Gastrocnemius medialis (tissue), 4 donors: ENCODE measurements around the gene PRLH. TPM values are rescaled to one million over a fixed set of nuclear protein-coding genes. Genes with fewer than 3 reads are reported as not detected.

ENCODE experiments used
- ATAC-seq, 2 donors: fragments of 150-250 bp; one replicate each; pipeline ENCODE4 v1.9.1; 2016
- DNase-seq, 2 donors: peaks; one replicate each; pipeline ENCODE4 v3.0.0-alpha.2; 2019
- H3K27ac ChIP-seq, 4 donors: fragments of 200-600 bp; sonication (generic); 1 replicate in 1 of 4; 2 replicates in 3 of 4; pipeline ENCODE4 v1.5.1; 2016 to 2018; ENCODE audit warnings: mild to moderate bottlenecking in 2 of 4, moderate library complexity in 1 of 4
- H3K27me3 ChIP-seq, 3 donors: fragments of 200-600 bp; sonication (generic) in 2 of 3; 1 replicate in 1 of 3; 2 replicates in 2 of 3; pipeline versions ENCODE4 v1.5.1 to v1.6.0; 2016 to 2019; ENCODE audit warnings: mild to moderate bottlenecking in 1 of 3, moderate library complexity in 1 of 3
- H3K36me3 ChIP-seq, 2 donors: fragments of 200-600 bp; sonication (generic) in 1 of 2; one replicate each; pipeline ENCODE4 v1.5.1; 2017 to 2018
- H3K4me1 ChIP-seq, 2 donors: fragments of 200-600 bp; sonication (generic) in 1 of 2; one replicate each; pipeline ENCODE4 v1.5.1; 2016 to 2017; ENCODE audit warnings: mild to moderate bottlenecking in 2 of 2
- H3K4me3 ChIP-seq, 4 donors: fragments of 200-600 bp; sonication (generic) in 3 of 4; 1 replicate in 1 of 4; 2 replicates in 3 of 4; pipeline ENCODE4 v1.5.1; 2016 to 2019; ENCODE audit warnings: mild to moderate bottlenecking in 2 of 4
- H3K9me3 ChIP-seq, 3 donors: fragments of 200-600 bp; sonication (generic) in 2 of 3; 1 replicate in 1 of 3; 2 replicates in 2 of 3; pipeline ENCODE4 v1.5.1; 2016 to 2019
- POLR2A ChIP-seq, 2 donors: fragments of 450-650 bp; IDR thresholded peaks; one replicate each; pipeline ENCODE4 v1.6.1; 2017; ENCODE audit warnings: antibody characterized with exemption in 2 of 2, mild to moderate bottlenecking in 2 of 2, moderate library complexity in 2 of 2
- in situ Hi-C, 4 donors: fragments of 200-750 bp; cut with MboI; loops; one replicate each; pipeline versions ENCODE4 v1.15.0 to v1.8.0; 2017; ENCODE audit warnings: low sequenced_read_pairs in 4 of 4
- intact Hi-C: fragments of 100-400 bp; cut with DNase I; formaldehyde crosslinking; loops from one replicate; pipeline ENCODE4 v1.15.1; 2023; ENCODE audit warnings: low total_unique reads
- total RNA-seq, 4 donors: library from RNA; depleted of rRNA; stranded (reverse); fragments of >200 nt; gene quantifications; one replicate each; pipeline versions ENCODE4 v1.1.0 to v1.2.3, GENCODE V29; 2016
- TF ChIP-seq, protein P1 (sequence below), 5 experiments: fragments of 450-650 bp in 3 of 5; fragments of 200-600 bp in 2 of 5; sonication (generic) in 2 of 5; IDR thresholded peaks in 4 of 5; conservative IDR thresholded peaks in 1 of 5; 1 replicate in 4 of 5; 2 replicates in 1 of 5; pipeline ENCODE4 v1.5.1; 2016 to 2019; ENCODE audit warnings: antibody characterized with exemption in 5 of 5, mild to moderate bottlenecking in 3 of 5, moderate library complexity in 3 of 5

PRLH gene
- total RNA-seq, 4 donors from 2014 or later: not detected

DNA sequence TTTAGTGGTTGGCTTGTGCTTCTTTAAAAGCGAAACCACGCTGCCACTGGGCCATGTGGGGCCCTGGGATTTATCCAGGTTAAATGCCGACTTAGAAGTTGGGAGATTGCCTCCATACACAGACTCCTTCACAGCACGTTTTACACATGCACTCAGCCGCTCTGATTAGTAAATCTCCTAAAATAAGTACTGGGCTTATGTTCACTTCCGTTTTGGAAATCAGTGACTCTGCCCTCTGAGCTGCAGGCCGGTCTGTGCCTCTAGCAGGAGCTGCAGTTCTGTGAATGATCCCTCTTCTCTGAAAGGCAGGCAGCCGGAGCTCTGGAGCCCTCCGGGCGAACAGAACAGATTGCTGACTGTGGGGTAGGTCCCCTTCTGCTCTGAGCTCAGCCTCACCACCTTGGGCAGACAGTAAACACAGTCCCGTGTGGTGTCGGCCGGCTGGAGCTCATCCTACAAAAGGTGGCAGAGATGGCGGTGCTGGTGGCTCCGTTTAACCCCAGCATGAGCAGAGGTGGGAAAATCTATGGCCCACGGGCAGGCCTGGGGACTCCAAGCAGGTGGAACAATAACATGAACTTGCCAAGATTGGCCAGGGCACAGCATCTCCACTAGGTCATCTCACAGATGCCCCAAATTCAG is 34.0 kb downstream of the PRLH start:
- Histone ChIP-seq H3K36me3 (no peaks in the 10 kb centered on the region), H3K27me3 (no peaks in the 10 kb centered on the region), H3K9me3 (no peaks in the 10 kb centered on the region), H3K4me3 (peak overlapping the region; percentile 42 to 60 (median 54)), H3K27ac (peak overlapping the region; percentile 88 to 96 (median 92)), H3K4me1 (peaks cover 17 to 18% of the 10 kb centered on the region in 2 donors)
- DNase-seq: peak; percentile 82 to 85
- intact Hi-C loops: loop anchor here (1.0 to 2.0 kb wide), 4 partner anchors 42 to 145 kb away; no protein-coding TSS in a partner anchor
- TF ChIP-seq POLR2A (IDR thresholded peaks at IDR 0.05): peak; percentile 61 to 68
- TF ChIP-seq, protein P1, sequence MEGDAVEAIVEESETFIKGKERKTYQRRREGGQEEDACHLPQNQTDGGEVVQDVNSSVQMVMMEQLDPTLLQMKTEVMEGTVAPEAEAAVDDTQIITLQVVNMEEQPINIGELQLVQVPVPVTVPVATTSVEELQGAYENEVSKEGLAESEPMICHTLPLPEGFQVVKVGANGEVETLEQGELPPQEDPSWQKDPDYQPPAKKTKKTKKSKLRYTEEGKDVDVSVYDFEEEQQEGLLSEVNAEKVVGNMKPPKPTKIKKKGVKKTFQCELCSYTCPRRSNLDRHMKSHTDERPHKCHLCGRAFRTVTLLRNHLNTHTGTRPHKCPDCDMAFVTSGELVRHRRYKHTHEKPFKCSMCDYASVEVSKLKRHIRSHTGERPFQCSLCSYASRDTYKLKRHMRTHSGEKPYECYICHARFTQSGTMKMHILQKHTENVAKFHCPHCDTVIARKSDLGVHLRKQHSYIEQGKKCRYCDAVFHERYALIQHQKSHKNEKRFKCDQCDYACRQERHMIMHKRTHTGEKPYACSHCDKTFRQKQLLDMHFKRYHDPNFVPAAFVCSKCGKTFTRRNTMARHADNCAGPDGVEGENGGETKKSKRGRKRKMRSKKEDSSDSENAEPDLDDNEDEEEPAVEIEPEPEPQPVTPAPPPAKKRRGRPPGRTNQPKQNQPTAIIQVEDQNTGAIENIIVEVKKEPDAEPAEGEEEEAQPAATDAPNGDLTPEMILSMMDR (IDR thresholded peaks at IDR 0.05 in 4 of 5, conservative IDR thresholded peaks at IDR 0.05 in 1 of 5): peak in 4 of 5 experiments; percentile 11 to 60 (median 37)
- in situ Hi-C loops: loop anchor here in 1 of 4 donors (5.0 kb wide), 1 partner anchor 142 kb away; no protein-coding TSS in a partner anchor
- peak; percentile 96 to 98 for ATAC-seq

DNA sequence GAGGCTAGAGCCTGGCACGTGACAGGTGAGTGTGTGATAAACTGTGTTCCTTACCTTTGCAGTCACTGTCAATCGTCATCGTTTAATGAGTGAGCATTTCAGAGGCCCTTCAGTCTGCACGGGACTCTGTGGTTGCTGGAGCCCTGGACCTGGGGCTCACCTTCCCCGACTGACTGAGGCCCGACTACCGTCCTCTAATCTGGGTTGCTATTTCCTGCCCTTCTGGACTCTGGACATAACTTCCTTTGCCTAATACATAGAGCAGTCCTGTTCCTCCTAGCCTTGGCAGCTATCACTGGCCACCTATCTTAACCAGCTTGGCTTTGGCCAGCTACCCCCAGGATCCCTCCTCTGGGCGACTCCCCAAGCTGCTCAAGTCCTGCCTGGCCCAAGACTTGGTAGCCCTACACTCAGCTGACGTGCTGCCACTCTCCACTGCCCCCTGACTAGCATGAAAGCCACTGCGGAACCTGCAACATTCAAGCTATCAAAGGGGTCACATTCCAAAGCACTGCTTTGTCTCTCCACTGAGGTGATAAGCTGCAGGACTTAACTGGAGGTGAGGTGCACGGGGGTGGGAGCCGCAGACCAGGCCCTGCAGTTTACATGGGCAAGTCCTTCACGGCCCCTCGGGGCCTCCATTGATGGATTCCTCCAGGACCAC is 35.2 kb downstream of the PRLH start:
- Histone ChIP-seq H3K9me3 (no peaks in the 10 kb centered on the region), H3K4me1 (peaks cover 16 to 18% of the 10 kb centered on the region in 2 donors), H3K36me3 (no peaks in the 10 kb centered on the region), H3K4me3 (no peak overlapping the region), H3K27ac (peak overlapping the region in 2 of 4 donors; percentile 91 to 96), H3K27me3 (no peaks in the 10 kb centered on the region)
- no peak for DNase-seq
- in situ Hi-C loops (loop anchor here in 1 of 4 donors (5.0 kb wide), 1 partner anchor 141 kb away; no protein-coding TSS in a partner anchor), intact Hi-C loops (loop anchor here (2.0 kb wide), 3 partner anchors 41 to 65 kb away; no protein-coding TSS in a partner anchor)
- no peak for ATAC-seq
- TF ChIP-seq, protein P1 (IDR thresholded peaks at IDR 0.05 in 4 of 5, conservative IDR thresholded peaks at IDR 0.05 in 1 of 5): no peak
- TF ChIP-seq POLR2A (IDR thresholded peaks at IDR 0.05): no peak

DNA sequence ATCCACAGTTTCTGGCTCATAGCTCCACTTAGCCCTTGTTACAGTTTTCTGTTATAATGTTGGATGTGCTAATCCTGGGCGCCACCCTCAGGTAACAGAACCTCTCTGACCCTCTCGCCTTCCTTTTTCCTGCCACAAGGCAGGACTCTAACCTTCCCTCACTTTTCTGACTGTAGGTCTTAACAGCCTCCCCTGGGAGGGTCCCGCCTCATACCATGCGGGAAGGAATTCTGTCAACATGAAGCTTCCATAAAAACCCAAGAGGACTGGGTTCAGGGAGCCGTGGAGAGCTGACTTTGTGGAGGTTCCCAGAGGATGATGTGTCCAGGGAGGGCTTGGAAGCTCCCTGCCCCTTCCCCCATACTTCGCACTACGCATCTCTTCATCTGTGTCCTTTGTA is 36.0 kb downstream of the PRLH start:
- in situ Hi-C loops: loop anchor here in 1 of 4 donors (5.0 kb wide), 1 partner anchor 140 kb away; no protein-coding TSS in a partner anchor
- no peaks in the 10 kb centered on the region for H3K36me3 ChIP-seq
- H3K27ac ChIP-seq: no peak overlapping the region
- intact Hi-C loops: no loop called here
- no peaks in the 10 kb centered on the region for H3K27me3 ChIP-seq
- no peaks in the 10 kb centered on the region for H3K9me3 ChIP-seq
- H3K4me3 ChIP-seq: no peak overlapping the region
- H3K4me1 ChIP-seq: peaks cover 16 to 18% of the 10 kb centered on the region in 2 donors
- no peak for TF ChIP-seq POLR2A (IDR thresholded peaks at IDR 0.05)
- TF ChIP-seq, protein P1 (IDR thresholded peaks at IDR 0.05 in 4 of 5, conservative IDR thresholded peaks at IDR 0.05 in 1 of 5): no peak
- ATAC-seq (no peak), DNase-seq (no peak)

DNA sequence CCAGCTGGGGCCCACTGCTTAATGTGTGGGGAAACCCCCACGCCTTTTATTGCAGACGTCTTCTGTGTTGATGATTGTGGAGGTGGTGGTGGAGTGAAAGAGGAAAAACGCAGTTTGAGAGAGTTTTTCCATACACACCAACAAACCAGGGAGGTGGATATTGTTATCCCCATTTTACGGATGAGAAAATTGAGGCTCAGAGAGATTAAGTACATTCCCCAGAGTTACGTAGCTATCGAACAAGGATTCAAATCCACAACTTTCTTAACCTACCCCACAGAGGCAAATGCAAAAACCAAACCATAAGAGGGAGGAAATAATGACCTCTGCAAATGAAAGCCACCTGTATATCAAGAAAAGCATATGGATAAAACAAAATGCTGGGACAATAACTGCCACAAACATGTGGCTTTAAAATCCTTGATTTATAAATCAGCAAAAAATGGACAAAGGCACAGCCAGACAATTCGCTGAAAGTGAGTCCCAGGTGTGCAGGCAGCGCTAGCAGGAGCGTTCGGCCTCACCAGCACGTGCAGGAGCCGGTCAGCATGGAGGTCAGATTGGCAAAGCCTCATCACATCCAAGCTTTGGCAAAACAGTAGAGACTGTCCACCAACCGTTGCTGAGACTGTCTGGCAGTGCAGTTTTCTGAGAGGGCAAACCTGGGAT is 36.8 kb downstream of the PRLH start:
- Histone ChIP-seq H3K4me3 (peak overlapping the region in 1 of 4 donors; percentile 5), H3K4me1 (peaks cover 16 to 18% of the 10 kb centered on the region in 2 donors), H3K27me3 (no peaks in the 10 kb centered on the region), H3K27ac (peak overlapping the region in 1 of 4 donors; percentile 46), H3K9me3 (no peaks in the 10 kb centered on the region), H3K36me3 (no peaks in the 10 kb centered on the region)
- ATAC-seq (no peak), DNase-seq (no peak)
- TF ChIP-seq, protein P1 (IDR thresholded peaks at IDR 0.05 in 4 of 5, conservative IDR thresholded peaks at IDR 0.05 in 1 of 5): no peak
- TF ChIP-seq POLR2A (IDR thresholded peaks at IDR 0.05): no peak
- in situ Hi-C loops: loop anchor here in 1 of 4 donors (5.0 kb wide), 1 partner anchor 139 kb away; no protein-coding TSS in a partner anchor
- intact Hi-C loops: no loop called here
